ENCODE measurements around the gene DRAM2.

- TF ChIP-seq, protein P1, sequence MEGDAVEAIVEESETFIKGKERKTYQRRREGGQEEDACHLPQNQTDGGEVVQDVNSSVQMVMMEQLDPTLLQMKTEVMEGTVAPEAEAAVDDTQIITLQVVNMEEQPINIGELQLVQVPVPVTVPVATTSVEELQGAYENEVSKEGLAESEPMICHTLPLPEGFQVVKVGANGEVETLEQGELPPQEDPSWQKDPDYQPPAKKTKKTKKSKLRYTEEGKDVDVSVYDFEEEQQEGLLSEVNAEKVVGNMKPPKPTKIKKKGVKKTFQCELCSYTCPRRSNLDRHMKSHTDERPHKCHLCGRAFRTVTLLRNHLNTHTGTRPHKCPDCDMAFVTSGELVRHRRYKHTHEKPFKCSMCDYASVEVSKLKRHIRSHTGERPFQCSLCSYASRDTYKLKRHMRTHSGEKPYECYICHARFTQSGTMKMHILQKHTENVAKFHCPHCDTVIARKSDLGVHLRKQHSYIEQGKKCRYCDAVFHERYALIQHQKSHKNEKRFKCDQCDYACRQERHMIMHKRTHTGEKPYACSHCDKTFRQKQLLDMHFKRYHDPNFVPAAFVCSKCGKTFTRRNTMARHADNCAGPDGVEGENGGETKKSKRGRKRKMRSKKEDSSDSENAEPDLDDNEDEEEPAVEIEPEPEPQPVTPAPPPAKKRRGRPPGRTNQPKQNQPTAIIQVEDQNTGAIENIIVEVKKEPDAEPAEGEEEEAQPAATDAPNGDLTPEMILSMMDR (IDR thresholded peaks at IDR 0.05; ENCODE audit: insufficient read depth, low read depth, low read length), result no peak
- TF ChIP-seq EZH2 (IDR thresholded peaks at IDR 0.05; ENCODE audit: insufficient read depth, low read length), result no peak
Measured at GRCh38 chr1:111097356-111098099, 42.4 kb downstream of the DRAM2 start.
